Limb (tissue), 2 donors: ENCODE results near the gene TBX1.

ENCODE experiments used
- DNase-seq, 2 donors: peaks; one replicate each; pipeline ENCODE4 v3.0.0-alpha.2; 2016; ENCODE audit errors: extremely low spot score in 2 of 2

The TBX1 gene

GRCh38 chr22:19737846-19738663 is 22.5 kb upstream of the TBX1 start:
- DNase-seq: no peak

GRCh38 chr22:19738664-19739447 is 21.7 kb upstream of the TBX1 start:
- DNase-seq: no peak

GRCh38 chr22:19739448-19739895 is 21.1 kb upstream of the TBX1 start:
- no peak for DNase-seq

- no peak for DNase-seq
Observed at GRCh38 chr22:19739911-19740449, 20.6 kb upstream of the TBX1 start.

- DNase-seq: no peak
Observed at GRCh38 chr22:19740586-19740985, 20.0 kb upstream of the TBX1 start.

- no peak for DNase-seq
Observed at GRCh38 chr22:19741053-19741452, 19.5 kb upstream of the TBX1 start.

- DNase-seq: no peak
Observed at GRCh38 chr22:19742160-19743066, 18.2 kb upstream of the TBX1 start.

GRCh38 chr22:19743081-19743480 is 17.5 kb upstream of the TBX1 start:
- no peak for DNase-seq

- DNase-seq: no peak
Observed at GRCh38 chr22:19743651-19744050, 16.9 kb upstream of the TBX1 start.

GRCh38 chr22:19744350-19745006 is 16.1 kb upstream of the TBX1 start:
- DNase-seq: no peak

- DNase-seq: no peak
Observed at GRCh38 chr22:19745155-19746101, 15.2 kb upstream of the TBX1 start.

- DNase-seq: no peak
Observed at GRCh38 chr22:19746726-19747125, 13.9 kb upstream of the TBX1 start.

GRCh38 chr22:19747551-19747950 is 13.0 kb upstream of the TBX1 start:
- no peak for DNase-seq

- DNase-seq: no peak
Observed at GRCh38 chr22:19748139-19748538, 12.4 kb upstream of the TBX1 start.

- no peak for DNase-seq
Observed at GRCh38 chr22:19748991-19749664, 11.4 kb upstream of the TBX1 start.

- no peak for DNase-seq
Observed at GRCh38 chr22:19749876-19750275, 10.7 kb upstream of the TBX1 start.

- no peak for DNase-seq
Observed at GRCh38 chr22:19750507-19751490, 9.8 kb upstream of the TBX1 start.
